ENCODE data around the gene CAMK1D.

DNA sequence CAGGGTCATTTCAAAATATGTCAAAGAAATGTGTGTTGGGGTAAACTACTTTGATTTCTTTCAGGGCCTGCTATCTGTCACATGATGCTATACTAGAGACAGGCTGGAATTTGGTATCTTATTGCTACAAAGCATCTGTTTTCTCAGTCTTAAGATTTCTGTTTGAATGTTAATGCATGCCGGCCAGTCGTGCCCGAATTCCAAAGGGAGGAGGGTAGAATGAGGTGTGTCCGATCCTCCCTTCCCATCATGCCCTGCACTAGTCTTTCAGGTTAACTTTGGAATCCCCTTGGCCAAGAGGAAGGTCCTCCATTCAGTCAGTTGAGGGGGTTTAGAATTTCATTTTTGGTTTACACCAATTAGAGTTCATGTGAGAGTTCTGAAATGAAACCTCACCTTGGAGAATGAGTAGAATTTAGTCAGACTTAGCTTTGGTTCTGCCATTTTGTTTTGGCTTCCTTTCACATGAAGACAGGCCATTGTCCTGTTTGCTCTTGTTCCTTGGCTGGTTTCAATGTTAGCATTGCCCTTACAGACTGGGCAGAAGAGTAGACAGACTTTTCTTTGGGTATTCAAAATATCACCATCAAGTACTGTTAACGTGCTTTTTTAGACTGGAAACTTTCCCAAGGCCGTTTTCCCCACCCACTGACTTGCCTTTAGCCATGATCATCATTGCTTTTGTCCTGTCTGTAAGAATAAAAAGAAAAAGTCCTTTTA, 95.8 kb downstream of the CAMK1D start:
- TF ChIP-seq ESRRG (CRISPR knock-in tag; IDR thresholded peaks at IDR 0.05) (no peak), OSR1 (CRISPR knock-in tag; IDR thresholded peaks at IDR 0.05) (no peak), CREB5 (CRISPR knock-in tag; IDR thresholded peaks at IDR 0.05; ENCODE audit: low read depth) (no peak), ZFP3 (CRISPR knock-in tag; IDR thresholded peaks at IDR 0.05) (no peak)

Data from SK-N-SH treated with all-trans-retinoic acid at 6 μM for 48 hours (cell line).